HG02610 (cell line): Measurements from ENCODE around the gene AR.
A peak's percentile ranks its signal among the peaks of the same experiment; 100 is the strongest.

ENCODE experiments used
- ATAC-seq: cut with Tn5 transposase; IDR thresholded peaks from one replicate; pipeline ENCODE4 v1.9.1; 2021; ENCODE audit warnings: mild to moderate bottlenecking, moderate library complexity; ENCODE audit not compliant: unreplicated experiment

The AR gene, protein sequence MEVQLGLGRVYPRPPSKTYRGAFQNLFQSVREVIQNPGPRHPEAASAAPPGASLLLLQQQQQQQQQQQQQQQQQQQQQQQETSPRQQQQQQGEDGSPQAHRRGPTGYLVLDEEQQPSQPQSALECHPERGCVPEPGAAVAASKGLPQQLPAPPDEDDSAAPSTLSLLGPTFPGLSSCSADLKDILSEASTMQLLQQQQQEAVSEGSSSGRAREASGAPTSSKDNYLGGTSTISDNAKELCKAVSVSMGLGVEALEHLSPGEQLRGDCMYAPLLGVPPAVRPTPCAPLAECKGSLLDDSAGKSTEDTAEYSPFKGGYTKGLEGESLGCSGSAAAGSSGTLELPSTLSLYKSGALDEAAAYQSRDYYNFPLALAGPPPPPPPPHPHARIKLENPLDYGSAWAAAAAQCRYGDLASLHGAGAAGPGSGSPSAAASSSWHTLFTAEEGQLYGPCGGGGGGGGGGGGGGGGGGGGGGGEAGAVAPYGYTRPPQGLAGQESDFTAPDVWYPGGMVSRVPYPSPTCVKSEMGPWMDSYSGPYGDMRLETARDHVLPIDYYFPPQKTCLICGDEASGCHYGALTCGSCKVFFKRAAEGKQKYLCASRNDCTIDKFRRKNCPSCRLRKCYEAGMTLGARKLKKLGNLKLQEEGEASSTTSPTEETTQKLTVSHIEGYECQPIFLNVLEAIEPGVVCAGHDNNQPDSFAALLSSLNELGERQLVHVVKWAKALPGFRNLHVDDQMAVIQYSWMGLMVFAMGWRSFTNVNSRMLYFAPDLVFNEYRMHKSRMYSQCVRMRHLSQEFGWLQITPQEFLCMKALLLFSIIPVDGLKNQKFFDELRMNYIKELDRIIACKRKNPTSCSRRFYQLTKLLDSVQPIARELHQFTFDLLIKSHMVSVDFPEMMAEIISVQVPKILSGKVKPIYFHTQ

DNA sequence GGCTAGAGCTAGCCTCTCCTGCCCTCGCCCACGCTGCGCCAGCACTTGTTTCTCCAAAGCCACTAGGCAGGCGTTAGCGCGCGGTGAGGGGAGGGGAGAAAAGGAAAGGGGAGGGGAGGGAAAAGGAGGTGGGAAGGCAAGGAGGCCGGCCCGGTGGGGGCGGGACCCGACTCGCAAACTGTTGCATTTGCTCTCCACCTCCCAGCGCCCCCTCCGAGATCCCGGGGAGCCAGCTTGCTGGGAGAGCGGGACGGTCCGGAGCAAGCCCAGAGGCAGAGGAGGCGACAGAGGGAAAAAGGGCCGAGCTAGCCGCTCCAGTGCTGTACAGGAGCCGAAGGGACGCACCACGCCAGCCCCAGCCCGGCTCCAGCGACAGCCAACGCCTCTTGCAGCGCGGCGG, at the start of gene AR:
AR (plus strand) TSS at position 204 of the 400 bp plus-strand sequence. CDS start 1,126 bp downstream, outside the sequence.
- no peak for ATAC-seq

DNA sequence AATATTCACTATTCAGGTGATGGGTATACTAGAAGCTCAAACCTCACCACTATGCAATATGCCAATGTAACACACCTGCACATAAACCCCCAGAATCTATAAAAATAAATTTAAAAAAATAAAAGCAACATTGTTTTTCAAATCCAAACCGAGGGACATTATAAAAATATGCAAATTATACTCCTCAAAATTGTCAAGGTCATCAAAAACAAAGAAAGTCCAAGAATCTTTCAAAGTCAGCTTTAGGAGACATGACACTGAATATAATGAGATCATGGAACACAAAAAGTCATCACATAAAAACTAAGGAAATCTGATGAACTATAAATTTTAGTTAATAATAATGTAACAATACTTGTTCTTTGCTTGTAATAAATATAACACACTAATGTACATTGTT, 43.2 kb upstream of the AR start:
- ATAC-seq = no peak

DNA sequence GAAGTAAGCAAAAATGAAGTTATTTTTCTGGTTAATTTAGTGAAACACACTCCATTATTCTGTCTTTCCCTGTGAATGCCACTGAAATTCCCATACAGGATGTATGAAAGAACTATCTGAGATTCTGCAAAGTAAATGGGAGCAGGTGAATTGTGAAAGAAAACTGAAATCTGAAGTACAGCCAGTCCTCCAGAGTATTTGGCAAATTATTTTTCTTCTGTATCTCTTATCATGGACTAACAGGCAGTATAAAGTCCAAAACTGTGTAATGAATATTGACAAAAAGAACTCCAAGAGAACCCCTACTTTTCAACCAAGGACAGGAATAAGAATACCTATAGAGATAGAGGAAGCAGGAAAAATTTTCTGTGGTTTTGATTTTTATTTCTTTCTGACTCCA, 40.8 kb upstream of the AR start:
- ATAC-seq = no peak

DNA sequence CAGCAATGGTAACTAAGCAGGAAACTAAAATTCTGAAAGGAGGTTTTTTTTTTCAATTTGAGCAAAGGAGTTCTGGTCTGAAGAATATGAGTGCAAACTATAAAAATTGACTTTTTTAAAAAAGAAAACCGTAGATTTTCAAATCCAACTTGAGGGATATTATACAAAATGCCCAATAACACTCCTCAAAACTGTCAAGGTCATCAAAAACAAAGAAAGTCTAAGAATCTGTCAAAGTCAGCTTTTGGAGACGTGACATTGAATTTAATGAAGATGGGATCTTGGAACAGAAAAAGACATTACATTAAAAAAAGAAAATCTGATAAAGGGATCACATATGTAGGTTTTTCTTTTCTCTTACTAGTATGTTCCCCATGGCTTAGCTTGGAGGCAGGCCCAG, 40.4 kb upstream of the AR start:
- ATAC-seq = no peak

DNA sequence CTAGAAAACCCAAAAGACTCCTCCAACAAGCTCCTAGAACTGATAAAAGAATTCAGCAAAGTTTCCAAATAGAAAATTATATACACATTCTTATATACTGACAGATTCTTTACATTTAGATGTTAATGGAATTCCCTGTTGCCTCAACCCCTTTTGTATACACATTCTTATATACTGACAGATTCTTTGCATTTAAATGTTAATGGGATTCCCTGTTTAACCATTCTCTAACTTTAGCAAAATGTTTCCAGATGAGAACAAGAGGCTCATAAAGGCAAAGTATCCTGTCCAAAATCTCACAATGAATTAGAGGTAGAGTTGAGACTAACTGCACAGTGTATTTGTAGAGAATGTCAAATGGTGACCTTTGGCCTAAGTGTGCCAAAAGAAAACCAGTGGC, 23.1 kb upstream of the AR start:
- no peak for ATAC-seq

DNA sequence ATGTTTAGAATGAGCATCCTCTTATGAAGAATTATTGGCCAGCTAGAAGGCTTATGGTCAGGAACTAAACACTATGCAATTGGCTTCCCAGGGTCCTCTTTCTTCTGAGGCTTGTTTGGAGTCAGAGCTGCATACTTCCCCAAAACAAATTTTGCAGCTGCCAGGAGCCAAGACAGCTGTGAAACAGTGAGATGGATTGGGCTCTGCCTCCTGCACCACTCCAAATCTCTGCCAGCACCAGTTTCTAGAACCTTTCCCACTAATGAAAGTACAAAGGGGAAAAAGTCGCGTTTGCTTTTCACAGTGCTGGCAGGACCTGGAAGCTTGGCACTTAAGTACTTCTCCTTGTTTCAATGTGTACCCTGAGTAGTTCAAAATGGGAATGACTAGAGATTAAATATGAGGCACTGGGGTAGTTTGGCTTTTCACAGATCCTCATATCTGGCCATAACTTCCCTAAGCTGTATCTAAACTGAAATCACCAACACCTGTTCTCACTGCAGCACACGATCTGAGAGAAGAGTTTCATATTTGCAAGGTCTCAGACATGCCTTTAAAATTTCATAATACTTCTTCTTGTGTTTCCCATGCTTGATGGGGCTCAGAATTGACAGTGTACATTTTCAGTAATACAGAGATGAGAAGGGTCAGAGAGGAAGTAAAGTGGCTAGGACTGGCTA, 20.7 kb upstream of the AR start:
- ATAC-seq = no peak

DNA sequence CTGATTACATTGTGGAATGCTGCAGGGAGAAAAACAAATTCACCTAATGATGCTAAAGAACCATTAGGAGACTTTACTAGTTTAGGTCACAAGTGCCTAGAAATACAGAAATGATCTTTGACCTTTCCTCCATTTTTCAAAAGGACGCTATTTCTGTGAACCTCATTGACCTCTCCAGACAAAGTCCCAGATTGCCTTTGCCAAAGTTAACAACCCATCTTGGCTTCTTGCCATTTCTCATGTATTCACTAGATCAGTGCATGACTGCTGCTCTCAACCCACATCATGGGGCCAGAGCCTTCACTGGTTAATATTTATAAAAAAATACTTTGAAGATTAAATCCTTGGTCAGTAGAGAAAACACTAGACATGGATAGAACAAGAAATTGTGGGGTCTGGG, 19.9 kb upstream of the AR start:
- no peak for ATAC-seq

DNA sequence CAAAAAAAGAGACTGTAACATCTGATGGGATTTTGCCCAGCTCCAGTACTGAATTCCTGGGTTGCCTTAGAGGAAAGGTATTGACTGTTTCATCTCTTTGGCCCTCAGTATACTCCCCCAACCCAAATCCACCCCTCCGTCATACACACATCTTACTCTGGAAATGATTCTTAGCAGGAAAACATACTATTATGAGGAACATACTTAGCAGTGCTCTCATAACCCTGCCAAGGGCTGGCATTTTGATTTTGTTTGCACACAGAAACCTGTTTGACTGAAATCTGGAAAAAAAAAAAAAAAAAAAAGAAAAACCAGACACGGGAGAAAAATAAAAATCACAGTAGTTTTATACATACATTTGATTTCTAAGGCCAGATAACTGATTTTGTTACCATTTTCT, 19.4 kb upstream of the AR start:
- ATAC-seq = no peak

DNA sequence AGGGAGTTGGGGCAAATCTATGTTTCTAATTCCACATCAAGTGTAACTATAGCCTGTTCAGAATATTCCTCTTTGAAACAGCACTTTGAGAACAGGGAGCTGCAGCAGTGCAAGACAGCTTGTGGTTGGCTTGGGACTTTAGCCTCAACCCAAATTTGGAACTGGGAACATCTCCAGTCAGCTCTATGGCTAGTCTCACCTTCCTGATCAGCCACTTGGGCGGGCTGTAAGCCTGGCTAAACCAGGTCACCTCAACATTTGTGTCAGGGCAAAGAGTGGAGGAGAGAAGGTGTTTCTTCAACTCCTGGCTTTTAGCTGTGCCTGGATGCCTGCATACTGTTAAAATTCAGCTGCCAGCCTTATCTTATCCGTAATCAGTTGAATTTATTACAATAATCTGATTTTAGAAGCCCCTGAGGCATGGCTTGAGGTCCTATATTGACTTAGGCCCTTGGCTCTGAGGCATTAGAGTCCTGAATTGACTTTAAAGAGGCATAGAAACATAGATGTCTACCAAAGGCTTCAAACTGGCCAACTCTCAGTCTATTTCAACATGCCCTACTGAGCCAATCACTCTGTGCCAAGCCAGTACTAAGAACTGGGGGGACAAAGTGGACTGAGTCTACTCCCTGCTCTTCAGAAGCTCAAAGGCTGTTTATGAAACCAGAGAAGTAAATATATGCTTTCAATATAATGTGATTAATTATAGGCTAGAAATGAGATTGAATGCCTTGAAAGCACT, 18.7 kb upstream of the AR start:
- ATAC-seq = no peak

DNA sequence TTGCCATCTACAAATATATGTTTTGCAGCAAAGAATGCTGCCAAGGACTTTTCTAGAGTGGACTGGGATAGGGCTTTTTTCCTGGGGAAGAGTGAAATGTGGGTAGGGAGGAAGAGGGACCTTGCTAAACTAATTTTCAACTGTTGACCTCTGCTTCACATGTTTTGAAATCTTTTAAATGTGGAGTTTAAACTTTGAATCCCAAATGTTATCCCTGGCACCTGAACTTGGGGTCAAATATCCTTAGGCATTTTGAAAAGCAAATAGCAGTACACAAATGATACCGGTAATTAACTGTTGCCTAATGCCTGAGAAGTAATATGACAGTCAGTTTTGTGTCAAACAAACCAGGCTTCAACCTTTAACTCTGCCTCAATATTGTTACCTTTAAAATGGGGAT, 7.3 kb upstream of the AR start:
- no peak for ATAC-seq

DNA sequence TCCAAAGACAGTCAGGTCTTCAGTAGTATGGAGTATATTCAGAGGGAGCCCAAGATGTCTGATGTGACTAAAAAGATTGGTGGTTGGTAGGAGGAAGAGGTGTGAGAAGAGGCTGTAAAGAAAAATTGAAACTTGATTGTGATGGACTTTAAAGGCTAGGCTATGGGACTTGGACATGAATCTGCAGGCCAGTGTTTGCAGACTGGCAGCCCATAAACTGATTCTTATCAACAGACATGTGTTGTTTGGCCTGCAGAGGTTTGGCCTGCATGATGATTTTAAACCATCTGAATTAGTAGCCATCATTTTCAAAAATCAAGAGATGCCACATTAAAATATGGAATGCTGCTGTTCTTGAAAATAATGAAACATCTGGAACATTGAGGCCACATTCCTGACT, 5.4 kb upstream of the AR start:
- no peak for ATAC-seq

DNA sequence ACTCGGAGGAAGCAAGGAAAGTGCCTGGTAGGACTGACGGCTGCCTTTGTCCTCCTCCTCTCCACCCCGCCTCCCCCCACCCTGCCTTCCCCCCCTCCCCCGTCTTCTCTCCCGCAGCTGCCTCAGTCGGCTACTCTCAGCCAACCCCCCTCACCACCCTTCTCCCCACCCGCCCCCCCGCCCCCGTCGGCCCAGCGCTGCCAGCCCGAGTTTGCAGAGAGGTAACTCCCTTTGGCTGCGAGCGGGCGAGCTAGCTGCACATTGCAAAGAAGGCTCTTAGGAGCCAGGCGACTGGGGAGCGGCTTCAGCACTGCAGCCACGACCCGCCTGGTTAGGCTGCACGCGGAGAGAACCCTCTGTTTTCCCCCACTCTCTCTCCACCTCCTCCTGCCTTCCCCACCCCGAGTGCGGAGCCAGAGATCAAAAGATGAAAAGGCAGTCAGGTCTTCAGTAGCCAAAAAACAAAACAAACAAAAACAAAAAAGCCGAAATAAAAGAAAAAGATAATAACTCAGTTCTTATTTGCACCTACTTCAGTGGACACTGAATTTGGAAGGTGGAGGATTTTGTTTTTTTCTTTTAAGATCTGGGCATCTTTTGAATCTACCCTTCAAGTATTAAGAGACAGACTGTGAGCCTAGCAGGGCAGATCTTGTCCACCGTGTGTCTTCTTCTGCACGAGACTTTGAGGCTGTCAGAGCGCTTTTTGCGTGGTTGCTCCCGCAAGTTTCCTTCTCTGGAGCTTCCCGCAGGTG, 637 bp downstream of the AR start:
- no peak for ATAC-seq

DNA sequence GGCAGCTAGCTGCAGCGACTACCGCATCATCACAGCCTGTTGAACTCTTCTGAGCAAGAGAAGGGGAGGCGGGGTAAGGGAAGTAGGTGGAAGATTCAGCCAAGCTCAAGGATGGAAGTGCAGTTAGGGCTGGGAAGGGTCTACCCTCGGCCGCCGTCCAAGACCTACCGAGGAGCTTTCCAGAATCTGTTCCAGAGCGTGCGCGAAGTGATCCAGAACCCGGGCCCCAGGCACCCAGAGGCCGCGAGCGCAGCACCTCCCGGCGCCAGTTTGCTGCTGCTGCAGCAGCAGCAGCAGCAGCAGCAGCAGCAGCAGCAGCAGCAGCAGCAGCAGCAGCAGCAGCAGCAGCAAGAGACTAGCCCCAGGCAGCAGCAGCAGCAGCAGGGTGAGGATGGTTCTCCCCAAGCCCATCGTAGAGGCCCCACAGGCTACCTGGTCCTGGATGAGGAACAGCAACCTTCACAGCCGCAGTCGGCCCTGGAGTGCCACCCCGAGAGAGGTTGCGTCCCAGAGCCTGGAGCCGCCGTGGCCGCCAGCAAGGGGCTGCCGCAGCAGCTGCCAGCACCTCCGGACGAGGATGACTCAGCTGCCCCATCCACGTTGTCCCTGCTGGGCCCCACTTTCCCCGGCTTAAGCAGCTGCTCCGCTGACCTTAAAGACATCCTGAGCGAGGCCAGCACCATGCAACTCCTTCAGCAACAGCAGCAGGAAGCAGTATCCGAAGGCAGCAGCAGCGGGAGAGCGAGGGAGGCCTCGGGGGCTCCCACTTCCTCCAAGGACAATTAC, 1.4 kb downstream of the AR start:
- no peak for ATAC-seq

DNA sequence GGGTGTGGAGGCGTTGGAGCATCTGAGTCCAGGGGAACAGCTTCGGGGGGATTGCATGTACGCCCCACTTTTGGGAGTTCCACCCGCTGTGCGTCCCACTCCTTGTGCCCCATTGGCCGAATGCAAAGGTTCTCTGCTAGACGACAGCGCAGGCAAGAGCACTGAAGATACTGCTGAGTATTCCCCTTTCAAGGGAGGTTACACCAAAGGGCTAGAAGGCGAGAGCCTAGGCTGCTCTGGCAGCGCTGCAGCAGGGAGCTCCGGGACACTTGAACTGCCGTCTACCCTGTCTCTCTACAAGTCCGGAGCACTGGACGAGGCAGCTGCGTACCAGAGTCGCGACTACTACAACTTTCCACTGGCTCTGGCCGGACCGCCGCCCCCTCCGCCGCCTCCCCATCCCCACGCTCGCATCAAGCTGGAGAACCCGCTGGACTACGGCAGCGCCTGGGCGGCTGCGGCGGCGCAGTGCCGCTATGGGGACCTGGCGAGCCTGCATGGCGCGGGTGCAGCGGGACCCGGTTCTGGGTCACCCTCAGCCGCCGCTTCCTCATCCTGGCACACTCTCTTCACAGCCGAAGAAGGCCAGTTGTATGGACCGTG, 2.2 kb downstream of the AR start:
- no peak for ATAC-seq

DNA sequence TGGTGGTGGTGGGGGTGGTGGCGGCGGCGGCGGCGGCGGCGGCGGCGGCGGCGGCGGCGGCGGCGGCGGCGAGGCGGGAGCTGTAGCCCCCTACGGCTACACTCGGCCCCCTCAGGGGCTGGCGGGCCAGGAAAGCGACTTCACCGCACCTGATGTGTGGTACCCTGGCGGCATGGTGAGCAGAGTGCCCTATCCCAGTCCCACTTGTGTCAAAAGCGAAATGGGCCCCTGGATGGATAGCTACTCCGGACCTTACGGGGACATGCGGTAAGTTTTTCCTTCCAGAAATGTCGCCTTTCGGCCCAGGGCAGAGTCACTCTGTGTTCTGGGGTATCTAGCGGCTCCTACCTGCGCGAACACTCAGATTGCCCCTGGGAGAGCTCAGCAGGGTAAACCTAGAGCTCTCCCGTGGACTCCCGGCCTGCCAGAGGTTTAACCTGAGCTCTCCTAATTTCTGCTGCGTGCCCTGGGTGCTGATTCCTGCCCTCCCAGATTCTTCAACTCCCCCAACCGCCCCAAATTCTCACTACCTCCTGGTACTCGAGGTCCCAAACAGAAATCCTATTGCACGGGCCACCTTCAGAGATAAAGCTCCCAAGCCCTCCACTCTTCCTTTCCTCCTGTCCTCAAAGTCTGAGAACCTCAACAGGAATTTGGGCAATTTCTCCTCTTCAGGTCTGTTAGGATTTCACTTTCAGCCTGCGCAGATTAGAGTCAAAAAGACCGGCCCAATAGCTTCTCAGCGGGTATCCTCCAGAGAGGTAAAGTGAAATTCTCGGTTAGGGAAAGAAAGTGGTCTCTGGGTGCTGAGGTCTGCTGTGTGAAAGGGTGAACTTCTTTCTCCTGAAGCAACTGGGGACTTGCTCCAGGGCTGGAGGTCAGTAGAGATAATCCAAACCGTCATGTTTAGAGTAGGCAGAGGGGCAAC, 2.9 kb downstream of the AR start:
- ATAC-seq = no peak

DNA sequence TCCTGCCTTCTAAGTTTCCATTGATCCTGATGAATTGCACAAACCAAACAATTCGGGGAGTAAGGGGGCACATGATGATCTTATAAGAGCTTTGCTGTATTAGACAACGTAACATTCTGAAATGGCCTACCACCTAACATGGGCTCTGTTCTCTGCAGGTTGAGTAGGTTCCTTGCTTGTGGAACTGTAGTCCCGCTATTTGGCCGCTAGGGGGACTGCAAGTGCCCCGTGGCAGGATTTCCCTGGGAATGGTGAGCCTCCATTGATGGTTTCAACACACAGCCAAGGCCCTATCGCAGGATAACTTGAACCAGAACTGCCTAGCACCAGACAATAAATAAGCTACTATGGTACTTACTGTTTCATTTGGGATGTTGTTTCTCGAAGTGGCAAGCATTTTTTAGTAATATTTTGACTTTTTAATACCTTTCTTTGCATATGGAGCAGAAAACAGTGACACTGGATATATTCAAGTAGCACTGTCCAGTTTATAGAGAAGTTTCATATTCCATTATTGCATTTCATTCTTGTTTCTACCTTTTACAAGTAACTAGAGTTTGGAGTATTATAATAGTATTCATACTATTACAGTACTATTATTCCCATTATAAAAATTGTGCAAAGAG, 11.9 kb downstream of the AR start:
- ATAC-seq = peak; percentile 46

DNA sequence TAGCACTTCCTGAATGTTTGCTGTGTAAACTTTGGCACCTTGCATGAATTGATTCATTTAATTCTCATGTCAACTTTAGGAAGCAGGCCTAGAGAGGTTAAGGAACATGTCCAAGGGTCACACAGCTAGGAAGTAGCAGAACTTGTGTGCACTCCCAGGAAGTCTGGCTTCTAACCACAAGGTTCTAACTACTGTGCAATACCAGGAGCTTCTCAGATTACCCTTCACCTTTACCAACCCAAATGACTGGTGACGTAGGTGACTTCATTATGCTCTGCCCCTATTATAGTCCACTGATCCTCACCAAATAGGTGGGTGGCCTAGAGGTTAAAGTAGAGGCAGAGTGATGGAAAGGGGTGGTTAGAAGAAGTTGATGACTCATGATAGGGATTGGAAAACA, 14.4 kb downstream of the AR start:
- no peak for ATAC-seq
